ENCODE measurements around the gene IL21R.

The IL21R gene

DNA sequence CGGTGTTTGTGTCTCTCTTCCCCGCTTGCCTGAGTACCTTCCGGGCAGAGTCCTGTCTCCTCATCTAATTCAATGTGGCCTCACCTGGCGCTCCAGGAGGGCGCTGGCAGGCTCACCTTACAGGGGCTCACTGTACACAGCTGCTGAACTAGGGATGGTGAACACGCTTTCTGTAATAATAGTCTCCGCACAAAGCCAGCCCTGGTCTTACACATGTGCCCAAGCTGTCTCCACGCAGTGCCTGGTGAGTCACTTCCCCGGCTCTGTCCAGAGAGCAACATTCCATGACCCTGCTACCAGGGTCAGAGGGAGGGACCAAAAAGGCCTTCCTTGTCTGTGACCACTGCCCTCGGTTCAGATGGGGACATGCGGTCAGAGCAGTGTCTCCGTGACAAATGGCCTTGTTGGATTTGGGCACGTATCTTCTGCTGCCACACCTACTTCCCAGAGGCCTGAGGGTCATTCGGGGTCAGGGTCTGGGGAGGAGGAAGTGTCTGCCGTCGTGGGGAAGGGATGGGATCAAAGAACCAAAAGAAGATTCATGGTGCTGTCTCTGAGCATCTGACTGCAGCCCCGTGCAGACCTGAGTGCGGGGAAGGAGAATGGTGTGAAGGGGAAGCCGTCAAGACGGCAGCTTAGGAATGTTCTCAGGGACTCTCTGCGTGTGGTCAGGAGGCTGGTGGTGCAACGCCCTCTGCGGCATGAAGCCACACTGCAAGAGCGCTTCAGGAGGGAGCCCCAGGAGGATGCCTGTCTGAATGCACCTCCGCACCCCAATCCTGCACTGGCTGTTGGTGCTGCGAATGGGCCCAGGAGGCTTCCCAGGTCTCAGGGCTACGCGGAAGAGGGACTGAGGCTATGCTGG lies 68.8 kb downstream of the IL21R start:
- no peak for DNase-seq

DNA sequence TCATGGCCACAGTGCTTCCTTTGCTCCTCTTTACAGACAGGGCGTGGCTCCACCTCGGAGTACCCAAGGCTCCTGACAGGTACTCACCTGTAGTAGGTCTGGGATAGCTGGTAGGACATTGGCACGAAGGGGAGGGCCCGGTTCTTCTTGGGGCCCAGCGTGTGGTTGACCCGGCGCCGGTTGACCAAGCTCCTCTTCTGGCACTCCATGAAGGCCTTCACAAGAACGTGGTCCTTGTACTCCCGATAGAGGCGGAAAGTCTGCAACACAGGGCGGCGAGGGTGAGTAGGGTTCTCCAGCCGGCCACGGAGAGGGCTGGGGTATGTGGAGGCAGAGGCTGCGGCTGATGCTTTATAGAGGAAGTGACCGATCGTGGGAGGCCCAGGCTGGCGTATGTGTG lies 69.7 kb downstream of the IL21R start:
- no peak for DNase-seq

DNA sequence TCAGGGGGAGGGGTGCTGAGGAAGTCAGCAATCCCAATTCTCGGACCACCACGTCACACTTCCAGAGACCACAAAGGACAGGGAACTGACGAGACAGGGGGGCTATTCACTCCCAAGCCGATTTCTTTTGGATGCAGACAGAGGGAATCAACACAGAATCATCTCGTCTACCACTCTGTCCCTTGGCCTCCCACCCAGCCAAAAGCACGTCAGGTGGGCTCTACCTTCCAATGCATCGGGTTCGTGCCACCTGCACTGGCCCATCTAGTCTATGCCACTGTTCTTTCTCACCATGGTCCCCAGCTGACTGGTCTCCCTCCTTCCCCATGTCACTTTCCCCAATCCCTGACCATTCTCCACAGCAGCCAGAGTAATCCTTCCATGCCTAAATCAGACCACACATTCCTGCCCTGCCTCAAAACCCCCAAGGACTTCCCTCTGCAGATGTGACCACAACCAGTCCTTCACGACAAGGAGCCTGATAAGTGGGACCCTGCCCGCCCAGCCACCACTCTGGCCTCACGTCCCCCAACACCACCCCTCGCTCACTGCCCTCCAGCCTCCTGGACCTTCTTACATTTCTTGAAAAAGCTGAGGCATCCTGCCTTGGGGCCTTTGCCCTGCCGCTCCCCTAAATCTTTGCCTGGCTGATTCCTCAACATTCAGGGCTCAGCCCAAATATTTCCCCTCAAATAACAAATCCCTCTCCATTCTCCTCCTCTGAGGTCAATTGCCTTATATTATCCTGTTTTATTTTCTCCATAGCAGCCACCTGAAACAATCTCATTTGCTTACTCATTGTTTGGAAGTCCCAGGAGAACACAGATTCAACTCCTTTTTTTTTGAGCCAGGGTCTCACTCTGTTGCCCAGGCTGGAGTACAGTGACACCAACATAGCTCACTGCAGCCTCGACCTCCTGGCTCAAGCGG lies 70.4 kb downstream of the IL21R start:
- DNase-seq: no peak

DNA sequence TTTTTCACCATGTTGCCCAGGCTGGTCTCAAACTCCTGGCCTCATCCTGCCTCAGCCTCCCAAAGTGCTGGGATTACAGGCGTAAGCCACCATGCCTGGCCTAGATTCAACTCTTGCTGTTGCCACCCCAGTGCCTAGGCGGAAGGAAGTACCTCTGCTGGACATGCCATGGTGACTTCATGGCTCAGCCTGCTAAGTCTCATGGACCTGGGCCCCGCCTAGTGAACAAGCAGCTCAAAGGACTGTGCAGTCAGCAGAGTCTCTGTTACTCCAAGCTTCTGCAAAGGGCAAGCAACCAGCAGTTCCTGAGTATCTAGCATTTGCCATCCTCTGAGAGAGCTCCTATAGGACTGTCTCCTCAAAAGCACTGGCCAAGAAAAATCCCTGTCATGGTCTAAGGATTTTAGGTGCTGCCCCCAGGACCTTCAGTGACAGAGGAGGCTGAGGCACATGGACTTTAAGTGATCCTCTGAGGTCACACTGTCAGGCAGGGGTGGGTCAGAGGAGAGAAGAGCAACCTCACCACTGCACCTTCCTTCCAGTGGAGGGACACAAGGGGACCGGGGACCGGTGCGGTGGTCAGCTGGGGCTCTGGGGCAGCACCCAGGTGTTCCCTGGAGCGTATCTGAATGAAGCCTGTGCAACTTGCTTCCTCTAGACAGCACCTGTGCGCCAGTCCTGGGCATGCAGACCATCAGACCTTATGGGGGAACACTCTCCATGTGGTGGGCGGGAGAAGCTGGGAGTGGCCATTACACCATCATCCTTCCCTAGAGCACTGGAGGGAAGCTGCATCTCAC lies 71.3 kb downstream of the IL21R start:
- no peak for DNase-seq

DNA sequence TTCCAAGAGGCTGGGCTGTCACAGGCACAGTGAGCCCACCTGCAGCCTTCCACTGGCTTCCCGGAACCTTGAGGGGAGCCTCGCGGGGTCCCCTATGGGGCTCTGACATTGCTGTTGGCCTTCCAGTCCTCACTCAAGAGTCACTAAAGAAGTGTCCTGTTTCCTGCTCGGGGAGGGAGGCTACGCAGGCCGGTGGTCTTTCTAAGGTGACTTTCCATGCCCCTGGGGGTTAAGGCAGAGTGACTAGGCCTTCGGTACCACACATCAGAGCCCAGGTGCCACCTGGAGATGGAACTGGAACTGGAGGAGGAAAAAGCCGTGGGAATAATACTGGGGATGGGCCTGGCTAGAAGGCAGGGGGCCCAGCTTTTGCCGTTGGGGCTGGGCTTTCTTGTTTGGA lies 72.1 kb downstream of the IL21R start:
- no peak for DNase-seq

DNA sequence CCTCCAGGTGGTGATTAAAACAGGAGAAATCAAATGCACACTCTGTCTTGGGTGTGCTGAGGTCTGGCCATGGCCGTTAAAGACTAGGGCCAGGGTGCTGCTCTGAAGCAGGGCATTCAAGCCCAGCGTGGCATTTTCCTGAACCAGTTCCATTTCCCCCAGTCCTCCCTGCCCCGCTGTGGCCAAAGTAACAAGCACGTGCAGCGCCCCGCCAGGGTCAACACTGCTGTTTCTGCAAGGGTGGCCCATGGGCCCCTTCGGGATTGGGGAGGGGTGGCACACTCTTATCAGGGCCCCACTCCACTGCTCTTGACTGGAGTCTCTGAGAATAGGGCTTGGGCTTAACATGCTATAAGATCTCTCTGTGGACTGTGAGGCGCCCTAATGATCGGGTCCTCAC lies 72.9 kb downstream of the IL21R start:
- DNase-seq: no peak

DNA sequence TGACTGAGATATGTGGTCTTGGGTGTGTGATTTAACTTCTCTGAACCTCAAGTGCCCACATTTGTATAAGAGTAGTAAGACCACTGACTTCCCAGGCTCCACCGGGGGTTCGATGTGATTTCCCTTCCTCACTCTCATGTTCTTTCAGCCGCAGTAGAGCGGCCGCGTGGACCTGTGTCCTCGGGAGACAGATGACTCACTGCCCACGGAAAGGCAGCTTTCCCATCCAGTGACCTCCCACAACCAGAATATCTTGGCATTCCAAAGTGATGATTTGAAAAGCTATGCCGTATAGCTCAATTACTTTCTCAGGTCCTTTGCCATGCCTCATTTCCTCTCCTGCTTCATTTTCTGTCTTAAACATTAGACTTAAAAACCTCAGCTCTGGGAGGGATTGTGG lies 73.6 kb downstream of the IL21R start:
- DNase-seq: no peak

DNA sequence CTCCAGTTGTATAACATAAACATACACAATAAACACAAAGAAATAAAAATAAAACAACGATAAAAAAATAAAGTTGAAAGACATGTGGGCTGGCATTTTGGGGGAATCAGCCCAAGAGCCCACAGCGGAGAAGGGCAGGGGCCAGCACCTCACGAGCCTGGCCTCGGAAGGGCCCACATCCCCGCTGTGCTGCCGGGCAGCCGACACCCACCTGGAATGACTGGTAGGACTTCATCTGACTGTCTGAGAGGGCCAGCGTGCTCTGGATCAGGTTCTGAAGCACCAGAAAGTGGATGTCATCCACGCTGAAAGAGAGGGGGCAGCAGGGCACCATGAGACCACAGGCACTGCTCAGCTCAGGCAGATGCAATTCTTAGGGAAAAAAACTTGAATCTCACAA lies 74.3 kb downstream of the IL21R start:
- no peak for DNase-seq

DNA sequence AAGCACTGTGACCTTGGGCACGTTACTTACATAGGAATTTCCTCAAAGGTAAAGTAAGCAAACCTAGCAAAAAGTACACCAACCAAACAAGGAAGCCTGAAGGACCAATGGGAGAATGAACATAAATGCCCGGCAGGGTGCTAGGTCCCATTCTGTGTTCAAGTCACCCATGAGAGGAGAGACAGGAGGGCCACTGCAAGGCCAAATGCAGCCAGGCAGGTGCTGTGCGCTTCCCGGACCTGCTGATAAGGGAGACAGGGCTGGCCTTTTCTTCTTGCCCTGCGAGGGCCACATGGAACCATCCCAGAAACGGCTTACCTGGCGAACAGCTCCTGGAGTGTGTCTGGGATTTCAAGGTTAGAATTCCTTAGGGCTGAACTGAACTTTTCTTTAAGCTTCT lies 78.8 kb downstream of the IL21R start:
- DNase-seq: no peak

DNA sequence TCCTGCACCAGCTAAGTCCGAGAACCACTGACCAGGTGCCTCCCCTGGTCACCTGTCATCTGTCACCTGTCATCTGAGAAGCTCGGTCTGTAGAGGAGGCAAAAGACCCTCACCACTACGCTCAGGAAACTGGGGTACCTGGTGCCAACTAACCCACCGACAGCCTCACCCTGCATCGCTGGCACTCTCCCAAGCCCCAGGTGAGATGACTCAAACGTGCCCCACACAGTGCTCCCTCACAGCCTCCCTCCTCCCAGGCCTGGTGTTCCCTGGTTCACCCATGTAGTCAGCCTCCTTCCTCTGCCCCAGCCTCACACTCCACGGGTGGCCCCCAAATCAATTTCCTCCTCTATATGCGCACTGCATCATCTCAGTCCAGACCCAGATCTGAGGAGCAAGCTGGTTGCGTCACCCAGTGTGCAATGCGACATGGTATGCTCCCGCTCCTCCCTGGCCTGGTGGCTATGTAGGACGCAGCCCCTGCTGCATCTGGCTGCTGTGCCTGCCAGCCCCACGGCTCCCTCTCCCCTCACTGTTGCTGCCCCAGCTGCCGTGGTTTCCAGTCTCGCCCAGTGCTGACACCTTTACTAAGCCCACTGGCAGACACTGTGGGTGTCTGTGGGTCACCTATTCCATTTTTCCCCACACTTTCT lies 79.4 kb downstream of the IL21R start:
- DNase-seq: no peak

DNA sequence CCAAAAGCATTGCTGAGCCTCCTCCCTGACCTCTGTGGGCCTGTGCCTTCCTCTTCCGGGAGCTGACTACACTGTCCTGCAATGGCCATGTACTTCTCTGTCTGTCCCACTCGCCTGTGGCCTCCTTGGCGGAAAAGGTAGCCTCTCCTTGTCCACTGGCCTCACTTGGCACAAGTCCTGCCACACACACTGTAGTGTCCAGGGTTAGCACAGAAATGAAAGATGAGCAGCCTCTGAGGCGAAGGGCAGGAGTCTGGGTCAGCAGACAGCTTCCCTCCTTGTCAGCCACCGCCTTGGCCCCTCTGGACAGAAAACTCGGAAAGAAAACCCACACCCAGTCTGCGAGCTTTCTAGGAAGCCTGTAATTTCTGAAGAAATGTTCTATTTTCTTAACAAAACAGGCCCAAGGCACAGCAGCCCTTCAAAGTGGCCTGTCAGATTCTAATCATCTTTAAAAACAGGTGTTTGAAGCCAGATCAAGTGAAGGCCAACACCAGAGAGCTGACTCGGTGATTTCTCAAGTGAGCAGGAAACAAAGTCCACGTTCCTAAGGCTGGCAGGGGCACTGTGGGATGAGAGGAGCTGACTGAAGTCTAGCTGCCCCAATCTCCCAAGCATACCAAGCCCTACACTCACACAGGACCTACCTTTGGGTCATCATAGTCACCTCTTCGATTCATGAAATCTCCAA lies 80.6 kb downstream of the IL21R start:
- DNase-seq: no peak

DNA sequence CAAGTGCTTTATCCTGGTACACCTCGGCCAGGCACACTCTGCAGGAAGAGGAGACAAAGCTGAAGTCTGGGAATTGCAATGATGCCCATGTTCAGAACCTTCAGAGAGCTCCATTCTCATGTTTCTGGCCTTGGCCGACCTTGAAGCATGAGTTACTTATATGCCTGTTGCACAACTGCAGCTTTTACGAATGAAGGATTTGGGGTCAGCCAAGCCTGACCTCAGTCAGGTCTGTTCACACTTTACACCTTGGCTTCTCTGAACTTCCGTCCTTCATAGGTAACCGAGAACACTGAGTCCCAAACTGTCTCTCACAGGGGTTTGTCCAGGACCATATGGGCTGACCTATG lies 81.1 kb downstream of the IL21R start:
- no peak for DNase-seq

DNA sequence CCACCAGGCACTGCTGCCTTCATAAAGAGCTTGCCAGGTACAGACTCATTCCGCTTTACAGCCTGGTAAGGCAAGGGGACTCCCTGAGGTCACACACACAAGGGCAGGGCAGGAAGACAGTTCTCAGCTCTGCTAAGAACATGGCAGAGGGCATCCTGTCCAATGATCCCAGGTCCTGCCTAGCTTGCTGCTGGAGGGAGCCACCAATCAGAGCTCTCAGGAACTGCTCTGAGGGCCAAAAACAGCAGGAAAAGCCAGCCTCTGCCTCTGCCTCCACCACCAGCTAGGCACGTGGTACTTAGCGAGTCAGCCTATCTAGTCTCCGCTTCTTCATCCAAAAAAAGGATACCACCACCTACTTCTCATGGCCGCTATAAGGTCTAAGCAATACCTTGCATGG lies 81.7 kb downstream of the IL21R start:
- no peak for DNase-seq

DNA sequence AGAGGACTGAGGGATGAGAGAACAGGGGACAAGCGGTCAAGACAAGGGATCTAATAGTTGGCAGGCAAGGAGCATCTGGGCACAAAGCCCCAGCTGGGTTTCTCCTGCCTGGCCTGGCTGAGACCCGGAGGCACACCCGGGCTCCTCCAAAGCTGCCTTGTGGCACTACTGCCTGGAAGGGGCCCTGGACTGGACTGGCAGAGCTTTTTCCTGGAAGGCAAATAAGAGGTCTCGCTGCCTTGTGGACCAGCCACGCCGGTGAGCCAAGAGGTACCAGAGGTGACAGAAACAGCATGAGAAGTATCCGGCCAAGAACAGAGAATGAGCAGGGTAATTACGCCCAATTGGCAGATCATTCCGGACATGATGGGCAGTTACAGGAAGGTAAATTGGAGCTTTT lies 83.2 kb downstream of the IL21R start:
- no peak for DNase-seq

DNA sequence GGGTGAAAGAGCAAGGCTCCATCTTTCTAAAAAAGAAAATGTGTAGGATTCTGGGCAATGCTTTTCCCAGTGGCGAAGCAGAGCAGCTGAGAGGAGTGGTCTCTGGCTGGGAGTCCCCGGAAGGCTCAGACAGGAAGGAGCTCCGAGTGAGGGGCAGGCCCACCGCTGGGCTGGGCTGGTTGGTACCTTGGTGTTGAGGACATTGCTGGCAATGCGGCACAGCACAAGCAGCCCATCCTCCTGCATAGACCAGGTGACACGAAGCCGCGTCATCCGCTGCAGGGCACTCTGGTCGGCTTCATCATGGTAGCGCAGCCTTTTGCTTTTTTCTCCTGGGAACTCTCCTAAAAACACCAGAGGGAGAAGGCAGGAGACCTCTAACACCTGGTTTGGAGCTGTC lies 83.8 kb downstream of the IL21R start:
- no peak for DNase-seq

DNA sequence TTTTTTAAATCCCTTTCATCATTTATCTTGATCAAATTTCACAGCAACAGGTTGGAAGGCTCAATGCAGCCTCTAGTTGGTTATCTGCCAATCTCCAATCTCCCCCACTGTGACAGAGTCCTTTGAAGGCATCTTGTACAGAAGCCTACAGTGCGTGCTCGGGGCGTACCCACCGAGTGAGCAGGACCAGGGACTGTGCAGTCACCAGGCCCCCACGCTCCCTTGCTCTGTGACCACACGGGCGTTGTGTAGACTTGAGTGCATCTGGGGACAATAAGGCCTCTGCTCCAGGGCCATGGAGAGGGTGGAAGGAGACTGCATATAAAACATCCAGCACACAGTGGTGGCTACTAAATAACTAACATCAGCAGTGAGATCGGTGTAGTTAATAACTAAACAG lies 84.4 kb downstream of the IL21R start:
- DNase-seq: no peak

DNA sequence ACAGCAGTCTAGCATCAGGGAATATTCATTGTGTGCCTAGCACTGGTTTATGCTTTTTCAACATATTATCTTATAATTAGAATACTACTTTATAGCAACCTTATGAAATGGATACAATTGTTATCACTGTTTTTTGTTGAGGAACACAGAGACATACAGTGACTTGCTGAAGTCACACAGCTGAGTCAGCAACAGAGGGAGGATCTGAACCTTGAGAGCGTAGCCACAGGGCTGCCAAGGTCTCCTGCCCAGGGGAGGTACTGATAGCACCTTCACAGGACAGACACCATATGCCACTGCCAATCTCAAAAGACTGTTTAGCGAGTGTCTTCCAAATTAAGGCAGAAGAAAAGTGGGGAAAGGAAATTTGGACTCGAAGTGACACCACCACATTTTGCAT lies 84.8 kb downstream of the IL21R start:
- DNase-seq: no peak

DNA sequence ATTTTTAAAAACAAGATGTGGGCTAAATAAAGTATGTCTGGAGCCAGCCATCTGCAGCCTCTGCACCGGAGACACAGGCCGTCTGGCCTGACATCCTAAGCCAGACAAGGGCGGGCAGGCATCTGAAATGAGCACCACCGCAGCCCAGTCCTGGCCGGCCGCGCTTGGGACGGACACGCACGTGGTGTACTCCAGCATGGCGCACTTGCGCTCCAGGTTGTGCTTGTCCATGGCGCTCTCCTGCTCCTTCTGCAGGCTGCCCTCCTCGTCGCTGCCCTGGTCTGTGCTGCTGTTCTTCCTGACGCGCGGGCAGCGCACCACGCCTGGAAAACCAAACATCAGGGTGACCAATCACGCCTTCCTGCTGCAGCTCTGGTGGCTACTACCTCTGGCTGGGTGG lies 87.4 kb downstream of the IL21R start:
- no peak for DNase-seq

DNA sequence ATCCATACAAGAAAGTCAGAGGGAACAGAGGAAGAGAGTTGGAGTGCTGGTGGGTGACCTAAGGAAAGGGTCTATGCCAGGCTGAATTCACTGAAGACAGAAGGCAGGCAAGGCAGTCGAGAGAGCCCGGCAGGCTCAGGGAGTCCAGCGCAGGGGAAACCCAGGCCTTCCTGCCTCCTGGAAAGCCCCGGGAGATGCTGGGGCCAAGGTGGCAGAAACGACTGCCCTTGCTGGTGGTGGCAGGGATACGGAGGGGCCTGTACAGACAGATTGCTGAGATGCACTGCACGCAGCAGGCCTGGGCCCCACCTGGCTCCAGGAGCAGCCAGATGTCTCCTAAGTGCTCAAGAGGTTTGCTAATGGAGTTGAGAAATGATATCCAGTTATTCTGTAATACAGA lies 87.9 kb downstream of the IL21R start:
- DNase-seq: no peak

DNA sequence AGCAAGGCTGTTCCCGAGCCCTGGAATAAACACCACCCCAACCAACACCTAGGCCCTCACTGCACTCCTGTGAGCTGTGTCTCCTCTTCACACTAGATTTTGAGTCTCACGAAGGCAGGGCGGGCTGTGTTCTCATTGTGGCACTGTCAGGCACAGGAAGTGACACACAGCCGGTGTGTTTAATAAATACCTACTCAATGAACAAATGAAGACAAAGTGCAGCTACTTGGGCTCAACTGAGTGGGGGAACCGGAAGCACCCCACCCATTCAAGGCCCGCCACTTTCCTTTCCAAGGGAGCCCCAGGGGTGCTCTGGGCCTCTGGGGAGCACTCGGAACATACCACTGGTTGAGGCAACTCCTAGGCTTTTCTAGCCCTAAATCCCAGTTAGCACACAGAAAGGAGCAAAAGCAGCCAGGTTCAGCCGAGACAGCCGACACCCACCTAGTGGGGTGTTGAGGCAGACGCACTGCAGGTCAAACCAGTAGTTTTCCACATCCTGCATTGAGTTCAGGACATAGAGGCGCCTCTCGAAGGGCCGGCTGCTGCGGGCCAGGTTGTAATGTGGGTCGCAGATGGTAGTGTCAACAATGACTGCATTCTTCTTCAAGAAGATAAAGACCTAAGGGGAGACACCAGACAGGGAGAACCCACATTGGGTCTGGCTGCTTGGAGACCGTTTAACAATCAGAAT lies 90.1 kb downstream of the IL21R start:
- DNase-seq: no peak

DNA sequence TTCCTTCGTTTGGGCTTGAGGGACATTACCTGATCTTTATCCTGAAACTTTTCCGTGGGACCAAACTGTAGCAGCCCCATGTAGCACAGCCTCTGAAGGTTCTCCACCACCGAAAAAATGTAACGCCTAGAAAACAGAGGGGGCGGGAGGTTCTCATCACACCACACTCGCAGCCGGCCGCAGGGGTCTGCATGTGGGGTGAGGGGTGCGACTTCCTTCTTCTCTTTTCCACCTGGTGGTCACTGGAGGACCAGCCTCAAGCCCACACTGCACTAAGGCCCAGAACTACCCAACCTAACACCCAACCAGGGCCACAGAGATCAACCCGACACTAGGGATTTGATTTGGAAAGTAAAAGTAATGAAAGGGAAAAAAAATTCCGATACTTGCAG lies 90.6 kb downstream of the IL21R start:
- no peak for DNase-seq

DNA sequence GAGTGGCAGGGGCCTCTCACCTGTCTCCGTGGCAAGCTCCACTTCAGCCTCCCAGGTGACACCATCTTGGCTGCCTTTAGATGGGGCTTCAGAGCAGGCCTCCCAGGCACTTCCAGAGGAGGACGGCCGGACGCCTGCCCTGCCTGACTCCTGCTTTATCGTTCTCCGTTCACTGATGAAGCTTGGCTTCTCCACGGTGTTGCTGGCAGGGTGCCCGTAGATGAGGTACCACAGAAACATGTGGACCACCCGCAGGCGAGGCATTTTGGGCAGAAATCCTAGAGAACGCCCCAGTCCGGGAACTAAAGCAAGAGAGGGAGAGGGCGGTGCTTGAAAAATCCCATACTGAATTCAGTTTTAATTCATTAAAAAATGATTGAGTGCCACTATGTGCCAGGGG lies 93.2 kb downstream of the IL21R start:
- no peak for DNase-seq
